GM19328 (cell line): ENCODE measurements around the gene CROT.
A peak's percentile ranks its signal among the peaks of the same experiment; 100 is the strongest.
"Not testable (repeated sequence)": the region's sequence is repeated elsewhere in the genome, so short reads cannot be mapped to it uniquely, and the experiment has no call there.

Source experiments
- ATAC-seq: cut with Tn5 transposase; IDR thresholded peaks from one replicate; pipeline ENCODE4 v1.9.1; 2021; ENCODE audit warnings: mild to moderate bottlenecking, moderate library complexity; ENCODE audit not compliant: unreplicated experiment

Gene CROT

GRCh38 chr7:87345166-87345927 is at the start of gene CROT:
Gene CROT (plus strand): TSS chr7:87345664. CDS start chr7:87349069, 3,405 bp downstream.
- ATAC-seq: peak; percentile 99

- ATAC-seq: no peak
These were observed 44.7 kb upstream of the CROT start for GRCh38 chr7:87300756-87301155.

- ATAC-seq: no peak
These were observed 34.6 kb upstream of the CROT start for GRCh38 chr7:87310790-87311419.

- peak; percentile 63 for ATAC-seq
These were observed 33.1 kb upstream of the CROT start for GRCh38 chr7:87312215-87312865.

GRCh38 chr7:87316097-87316700 is 29.3 kb upstream of the CROT start:
- ATAC-seq: peak; percentile 75

- ATAC-seq: no peak
These were observed 28.5 kb upstream of the CROT start for GRCh38 chr7:87316846-87317552.

- no peak for ATAC-seq
These were observed 27.7 kb upstream of the CROT start for GRCh38 chr7:87317691-87318245.

- ATAC-seq: no peak
These were observed 26.7 kb upstream of the CROT start for GRCh38 chr7:87318741-87319140.

- not testable (repeated sequence) for ATAC-seq
These were observed 26.3 kb upstream of the CROT start for GRCh38 chr7:87319154-87319581.

GRCh38 chr7:87322912-87323311 is 22.6 kb upstream of the CROT start:
- no peak for ATAC-seq

GRCh38 chr7:87325576-87326370 is 19.7 kb upstream of the CROT start:
- no peak for ATAC-seq

GRCh38 chr7:87328281-87328680 is 17.2 kb upstream of the CROT start:
- no peak for ATAC-seq

- ATAC-seq: no peak
These were observed 15.1 kb upstream of the CROT start for GRCh38 chr7:87330316-87330715.

GRCh38 chr7:87330942-87331341 is 14.5 kb upstream of the CROT start:
- ATAC-seq: no peak

- ATAC-seq: no peak
These were observed 13.7 kb upstream of the CROT start for GRCh38 chr7:87331687-87332252.

- no peak for ATAC-seq
These were observed 13.1 kb upstream of the CROT start for GRCh38 chr7:87332321-87332720.

- ATAC-seq: no peak
These were observed 9.3 kb upstream of the CROT start for GRCh38 chr7:87336136-87336535.

GRCh38 chr7:87337331-87337730 is 8.1 kb upstream of the CROT start:
- ATAC-seq: no peak

- no peak for ATAC-seq
These were observed 6.0 kb upstream of the CROT start for GRCh38 chr7:87339373-87339897.
